WTC11 (cell line): Measurements from ENCODE around the gene SHPK. TPM values are rescaled to one million over a fixed set of nuclear protein-coding genes. Genes with fewer than 3 reads are reported as not detected.

Experiments used
- ATAC-seq: fragments of 200-7000 bp; cut with Tn5 transposase; 2 replicates; pipeline ENCODE4 v1.10.0; 2021; ENCODE audit warnings: mild to moderate bottlenecking, moderate library complexity
- CTCF ChIA-PET: fragments of 300-600 bp; sonication (Branson Sonifier 250); formaldehyde crosslinking; loops from one replicate; lab custom pipeline; 2021; ENCODE audit warnings: antibody characterized with exemption; lab: Charles Lee
- POLR2A ChIA-PET: fragments of 350-600 bp; sonication (Branson Sonifier 250); formaldehyde crosslinking; loops from one replicate; lab custom pipeline; 2021; ENCODE audit warnings: antibody characterized with exemption; lab: Charles Lee
- DNase-seq: peaks from one replicate; pipeline ENCODE4 v3.0.0; 2021; ENCODE audit warnings: low spot score
- H3K27ac Mint-ChIP-seq: 2 replicates; pipeline ENCODE4 v1.8.0; 2021; ENCODE audit warnings: mixed read lengths
- H3K27me3 Mint-ChIP-seq: 2 replicates; pipeline ENCODE4 v1.8.0; 2021; ENCODE audit warnings: low read depth, mild to moderate bottlenecking, moderate library complexity, mixed read lengths
- H3K36me3 Mint-ChIP-seq: 2 replicates; pipeline ENCODE4 v1.8.0; 2021; ENCODE audit warnings: mixed read lengths
- H3K4me1 Mint-ChIP-seq: 2 replicates; pipeline ENCODE4 v1.8.0; 2022; ENCODE audit warnings: mixed read lengths
- H3K4me3 Mint-ChIP-seq: 2 replicates; pipeline ENCODE4 v1.8.0; 2021; ENCODE audit warnings: mild to moderate bottlenecking, moderate library complexity, mixed read lengths
- H3K9me3 Mint-ChIP-seq: 2 replicates; pipeline ENCODE4 v1.8.0; 2021; ENCODE audit warnings: mixed read lengths
- FOXP1 ChIP-seq: sonication (generic); formaldehyde crosslinking; IDR thresholded peaks from 2 replicates; pipeline ENCODE4 v1.8.0; 2022; ENCODE audit warnings: missing genetic modification reagents, mild to moderate bottlenecking, moderate library complexity, borderline replicate concordance
- NR1H2 ChIP-seq: sonication (generic); formaldehyde crosslinking; IDR thresholded peaks from 2 replicates; pipeline ENCODE4 v1.9.0; 2021; ENCODE audit warnings: mild to moderate bottlenecking, moderate library complexity, missing genetic modification reagents
- SMAD4 ChIP-seq: sonication (generic); formaldehyde crosslinking; IDR thresholded peaks from 2 replicates; pipeline ENCODE4 v1.8.0; 2022; ENCODE audit warnings: mild to moderate bottlenecking, missing genetic modification reagents
- SOX15 ChIP-seq: fragments of 250-450 bp; sonication (Bioruptor Pico); IDR thresholded peaks from 2 replicates; pipeline ENCODE4 v1.9.0; 2021; ENCODE audit warnings: mild to moderate bottlenecking
- ZBTB21 ChIP-seq: sonication (generic); formaldehyde crosslinking; IDR thresholded peaks from 2 replicates; pipeline ENCODE4 v1.8.1; 2023; ENCODE audit warnings: mild to moderate bottlenecking, missing genetic modification reagents, borderline replicate concordance
- total RNA-seq: library from RNA; stranded (reverse); gene quantifications from 3 replicates; pipeline ENCODE4 v1.2.3, GENCODE V29; 2021
- TF ChIP-seq, protein P1 (sequence below): sonication (generic); formaldehyde crosslinking; IDR thresholded peaks from 2 replicates; pipeline ENCODE4 v1.8.0; 2022; ENCODE audit warnings: mild to moderate bottlenecking, missing genetic modification reagents
- TF ChIP-seq, protein P2 (sequence below): sonication (generic); formaldehyde crosslinking; IDR thresholded peaks from 2 replicates; pipeline ENCODE4 v1.8.0; 2022; ENCODE audit warnings: mild to moderate bottlenecking, missing genetic modification reagents
- TF ChIP-seq, protein P3 (sequence below): fragments of 250-450 bp; sonication (Bioruptor Pico); IDR thresholded peaks from 2 replicates; pipeline ENCODE4 v2.1.2; 2022; ENCODE audit warnings: mild to moderate bottlenecking, moderate library complexity
- TF ChIP-seq, protein P4 (sequence below): sonication (generic); formaldehyde crosslinking; IDR thresholded peaks from 2 replicates; pipeline ENCODE4 v1.8.1; 2023; ENCODE audit warnings: mild to moderate bottlenecking, missing genetic modification reagents
- TF ChIP-seq, protein P5 (sequence below): sonication (generic); formaldehyde crosslinking; IDR thresholded peaks from 2 replicates; pipeline ENCODE4 v1.8.1; 2023; ENCODE audit warnings: mild to moderate bottlenecking, missing genetic modification reagents
- TF ChIP-seq, protein P6 (sequence below): fragments of 250-450 bp; sonication (Bioruptor Pico); IDR thresholded peaks from 2 replicates; pipeline ENCODE4 v1.9.0; 2021; ENCODE audit warnings: moderate library complexity, mild to moderate bottlenecking, inconsistent platforms, borderline replicate concordance
- TF ChIP-seq, protein P7 (sequence below): fragments of 250-450 bp; sonication (Bioruptor Pico); IDR thresholded peaks from 2 replicates; pipeline ENCODE4 v1.9.0; 2021; ENCODE audit warnings: mild to moderate bottlenecking
- TF ChIP-seq, protein P8 (sequence below): sonication (generic); formaldehyde crosslinking; IDR thresholded peaks from 2 replicates; pipeline ENCODE4 v1.8.1; 2022; ENCODE audit warnings: missing genetic modification reagents, borderline replicate concordance

SHPK gene
- total RNA-seq, 1 experiment from 2014 or later = 29.2 TPM

DNA sequence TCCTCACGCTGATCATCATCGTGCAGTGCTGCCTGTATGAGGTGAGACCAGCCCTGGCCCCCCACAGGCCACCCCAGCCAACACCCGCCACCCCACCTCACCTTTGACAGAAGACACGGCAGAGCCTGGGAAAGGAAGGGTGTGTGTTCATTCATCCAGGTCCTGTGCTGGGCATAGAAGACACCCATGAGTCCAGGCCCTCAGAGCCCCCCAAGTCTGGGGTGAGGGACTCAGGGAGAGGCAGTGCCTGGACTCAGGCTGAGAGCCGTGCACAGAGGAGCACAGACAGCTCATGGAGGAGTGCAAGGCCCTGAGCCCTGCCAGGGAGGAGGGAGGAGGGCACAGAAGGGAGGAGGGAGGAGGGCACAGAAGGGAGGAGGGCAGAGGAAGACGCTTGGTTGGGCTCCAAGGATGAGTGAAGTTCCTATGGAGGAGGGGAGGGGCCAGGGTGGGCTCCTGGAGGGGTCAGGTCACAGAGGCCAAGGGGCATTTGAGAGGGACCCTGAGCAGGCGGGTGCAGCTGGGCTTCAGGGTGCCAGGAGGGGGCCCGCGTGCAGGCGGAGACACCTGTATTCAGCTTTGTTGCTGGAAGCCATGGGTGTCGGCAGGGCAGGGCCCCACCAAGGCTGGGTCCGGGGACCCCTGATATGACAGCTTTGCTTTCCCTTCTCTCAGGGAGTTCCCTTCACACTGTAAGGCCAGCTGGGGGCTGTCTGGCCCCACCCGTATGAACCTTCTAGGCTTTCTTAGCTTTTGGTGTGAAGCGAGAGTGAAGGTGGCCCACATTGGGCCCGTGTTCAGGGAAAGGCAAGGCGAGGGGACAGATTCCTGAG, 20.9 kb upstream of the SHPK start:
- ATAC-seq (no peak), DNase-seq (no peak)
- Mint-ChIP-seq H3K36me3 (no peaks in the 10 kb centered on the region), H3K4me1 (no peaks in the 10 kb centered on the region), H3K4me3 (no peak overlapping the region), H3K27ac (no peak overlapping the region; the same call in 1 of the 2 replicates), H3K27me3 (no peaks in the 10 kb centered on the region), H3K9me3 (no peaks in the 10 kb centered on the region)
- ChIA-PET CTCF (interaction anchor here (0.6 to 1.4 kb wide), 2 partner anchors 11 to 26 kb away, joined by 3 to 4 read pairs; no protein-coding TSS in a partner anchor), POLR2A (interaction anchor here (0.6 kb wide), 1 partner anchor 74 kb away, joined by 3 read pairs; no protein-coding TSS in a partner anchor)
- TF ChIP-seq, protein P1, sequence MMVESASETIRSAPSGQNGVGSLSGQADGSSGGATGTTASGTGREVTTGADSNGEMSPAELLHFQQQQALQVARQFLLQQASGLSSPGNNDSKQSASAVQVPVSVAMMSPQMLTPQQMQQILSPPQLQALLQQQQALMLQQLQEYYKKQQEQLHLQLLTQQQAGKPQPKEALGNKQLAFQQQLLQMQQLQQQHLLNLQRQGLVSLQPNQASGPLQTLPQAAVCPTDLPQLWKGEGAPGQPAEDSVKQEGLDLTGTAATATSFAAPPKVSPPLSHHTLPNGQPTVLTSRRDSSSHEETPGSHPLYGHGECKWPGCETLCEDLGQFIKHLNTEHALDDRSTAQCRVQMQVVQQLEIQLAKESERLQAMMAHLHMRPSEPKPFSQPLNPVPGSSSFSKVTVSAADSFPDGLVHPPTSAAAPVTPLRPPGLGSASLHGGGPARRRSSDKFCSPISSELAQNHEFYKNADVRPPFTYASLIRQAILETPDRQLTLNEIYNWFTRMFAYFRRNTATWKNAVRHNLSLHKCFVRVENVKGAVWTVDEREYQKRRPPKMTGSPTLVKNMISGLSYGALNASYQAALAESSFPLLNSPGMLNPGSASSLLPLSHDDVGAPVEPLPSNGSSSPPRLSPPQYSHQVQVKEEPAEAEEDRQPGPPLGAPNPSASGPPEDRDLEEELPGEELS (CRISPR knock-in tag) = no peak
- TF ChIP-seq, protein P2, sequence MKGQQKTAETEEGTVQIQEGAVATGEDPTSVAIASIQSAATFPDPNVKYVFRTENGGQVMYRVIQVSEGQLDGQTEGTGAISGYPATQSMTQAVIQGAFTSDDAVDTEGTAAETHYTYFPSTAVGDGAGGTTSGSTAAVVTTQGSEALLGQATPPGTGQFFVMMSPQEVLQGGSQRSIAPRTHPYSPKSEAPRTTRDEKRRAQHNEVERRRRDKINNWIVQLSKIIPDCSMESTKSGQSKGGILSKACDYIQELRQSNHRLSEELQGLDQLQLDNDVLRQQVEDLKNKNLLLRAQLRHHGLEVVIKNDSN (CRISPR knock-in tag) = no peak
- TF ChIP-seq SOX15 = no peak
- no peak for TF ChIP-seq FOXP1 (CRISPR knock-in tag)
- TF ChIP-seq, protein P3, sequence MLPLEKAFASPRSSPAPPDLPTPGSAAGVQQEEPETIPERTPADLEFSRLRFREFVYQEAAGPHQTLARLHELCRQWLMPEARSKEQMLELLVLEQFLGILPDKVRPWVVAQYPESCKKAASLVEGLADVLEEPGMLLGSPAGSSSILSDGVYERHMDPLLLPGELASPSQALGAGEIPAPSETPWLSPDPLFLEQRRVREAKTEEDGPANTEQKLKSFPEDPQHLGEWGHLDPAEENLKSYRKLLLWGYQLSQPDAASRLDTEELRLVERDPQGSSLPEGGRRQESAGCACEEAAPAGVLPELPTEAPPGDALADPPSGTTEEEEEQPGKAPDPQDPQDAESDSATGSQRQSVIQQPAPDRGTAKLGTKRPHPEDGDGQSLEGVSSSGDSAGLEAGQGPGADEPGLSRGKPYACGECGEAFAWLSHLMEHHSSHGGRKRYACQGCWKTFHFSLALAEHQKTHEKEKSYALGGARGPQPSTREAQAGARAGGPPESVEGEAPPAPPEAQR = no peak
- TF ChIP-seq, protein P4, sequence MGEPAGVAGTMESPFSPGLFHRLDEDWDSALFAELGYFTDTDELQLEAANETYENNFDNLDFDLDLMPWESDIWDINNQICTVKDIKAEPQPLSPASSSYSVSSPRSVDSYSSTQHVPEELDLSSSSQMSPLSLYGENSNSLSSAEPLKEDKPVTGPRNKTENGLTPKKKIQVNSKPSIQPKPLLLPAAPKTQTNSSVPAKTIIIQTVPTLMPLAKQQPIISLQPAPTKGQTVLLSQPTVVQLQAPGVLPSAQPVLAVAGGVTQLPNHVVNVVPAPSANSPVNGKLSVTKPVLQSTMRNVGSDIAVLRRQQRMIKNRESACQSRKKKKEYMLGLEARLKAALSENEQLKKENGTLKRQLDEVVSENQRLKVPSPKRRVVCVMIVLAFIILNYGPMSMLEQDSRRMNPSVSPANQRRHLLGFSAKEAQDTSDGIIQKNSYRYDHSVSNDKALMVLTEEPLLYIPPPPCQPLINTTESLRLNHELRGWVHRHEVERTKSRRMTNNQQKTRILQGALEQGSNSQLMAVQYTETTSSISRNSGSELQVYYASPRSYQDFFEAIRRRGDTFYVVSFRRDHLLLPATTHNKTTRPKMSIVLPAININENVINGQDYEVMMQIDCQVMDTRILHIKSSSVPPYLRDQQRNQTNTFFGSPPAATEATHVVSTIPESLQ (CRISPR knock-in tag) = no peak
- no peak for TF ChIP-seq NR1H2 (CRISPR knock-in tag)
- TF ChIP-seq, protein P5, sequence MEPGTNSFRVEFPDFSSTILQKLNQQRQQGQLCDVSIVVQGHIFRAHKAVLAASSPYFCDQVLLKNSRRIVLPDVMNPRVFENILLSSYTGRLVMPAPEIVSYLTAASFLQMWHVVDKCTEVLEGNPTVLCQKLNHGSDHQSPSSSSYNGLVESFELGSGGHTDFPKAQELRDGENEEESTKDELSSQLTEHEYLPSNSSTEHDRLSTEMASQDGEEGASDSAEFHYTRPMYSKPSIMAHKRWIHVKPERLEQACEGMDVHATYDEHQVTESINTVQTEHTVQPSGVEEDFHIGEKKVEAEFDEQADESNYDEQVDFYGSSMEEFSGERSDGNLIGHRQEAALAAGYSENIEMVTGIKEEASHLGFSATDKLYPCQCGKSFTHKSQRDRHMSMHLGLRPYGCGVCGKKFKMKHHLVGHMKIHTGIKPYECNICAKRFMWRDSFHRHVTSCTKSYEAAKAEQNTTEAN (CRISPR knock-in tag) = no peak
- TF ChIP-seq, protein P6, sequence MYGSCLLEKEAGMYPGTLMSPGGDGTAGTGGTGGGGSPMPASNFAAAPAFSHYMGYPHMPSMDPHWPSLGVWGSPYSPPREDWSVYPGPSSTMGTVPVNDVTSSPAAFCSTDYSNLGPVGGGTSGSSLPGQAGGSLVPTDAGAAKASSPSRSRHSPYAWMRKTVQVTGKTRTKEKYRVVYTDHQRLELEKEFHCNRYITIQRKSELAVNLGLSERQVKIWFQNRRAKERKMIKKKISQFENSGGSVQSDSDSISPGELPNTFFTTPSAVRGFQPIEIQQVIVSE (CRISPR knock-in tag) = no peak
- TF ChIP-seq, protein P7, sequence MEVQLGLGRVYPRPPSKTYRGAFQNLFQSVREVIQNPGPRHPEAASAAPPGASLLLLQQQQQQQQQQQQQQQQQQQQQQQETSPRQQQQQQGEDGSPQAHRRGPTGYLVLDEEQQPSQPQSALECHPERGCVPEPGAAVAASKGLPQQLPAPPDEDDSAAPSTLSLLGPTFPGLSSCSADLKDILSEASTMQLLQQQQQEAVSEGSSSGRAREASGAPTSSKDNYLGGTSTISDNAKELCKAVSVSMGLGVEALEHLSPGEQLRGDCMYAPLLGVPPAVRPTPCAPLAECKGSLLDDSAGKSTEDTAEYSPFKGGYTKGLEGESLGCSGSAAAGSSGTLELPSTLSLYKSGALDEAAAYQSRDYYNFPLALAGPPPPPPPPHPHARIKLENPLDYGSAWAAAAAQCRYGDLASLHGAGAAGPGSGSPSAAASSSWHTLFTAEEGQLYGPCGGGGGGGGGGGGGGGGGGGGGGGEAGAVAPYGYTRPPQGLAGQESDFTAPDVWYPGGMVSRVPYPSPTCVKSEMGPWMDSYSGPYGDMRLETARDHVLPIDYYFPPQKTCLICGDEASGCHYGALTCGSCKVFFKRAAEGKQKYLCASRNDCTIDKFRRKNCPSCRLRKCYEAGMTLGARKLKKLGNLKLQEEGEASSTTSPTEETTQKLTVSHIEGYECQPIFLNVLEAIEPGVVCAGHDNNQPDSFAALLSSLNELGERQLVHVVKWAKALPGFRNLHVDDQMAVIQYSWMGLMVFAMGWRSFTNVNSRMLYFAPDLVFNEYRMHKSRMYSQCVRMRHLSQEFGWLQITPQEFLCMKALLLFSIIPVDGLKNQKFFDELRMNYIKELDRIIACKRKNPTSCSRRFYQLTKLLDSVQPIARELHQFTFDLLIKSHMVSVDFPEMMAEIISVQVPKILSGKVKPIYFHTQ (CRISPR knock-in tag) = no peak
- no peak for TF ChIP-seq SMAD4 (CRISPR knock-in tag)
- TF ChIP-seq ZBTB21 = no peak
- TF ChIP-seq, protein P8, sequence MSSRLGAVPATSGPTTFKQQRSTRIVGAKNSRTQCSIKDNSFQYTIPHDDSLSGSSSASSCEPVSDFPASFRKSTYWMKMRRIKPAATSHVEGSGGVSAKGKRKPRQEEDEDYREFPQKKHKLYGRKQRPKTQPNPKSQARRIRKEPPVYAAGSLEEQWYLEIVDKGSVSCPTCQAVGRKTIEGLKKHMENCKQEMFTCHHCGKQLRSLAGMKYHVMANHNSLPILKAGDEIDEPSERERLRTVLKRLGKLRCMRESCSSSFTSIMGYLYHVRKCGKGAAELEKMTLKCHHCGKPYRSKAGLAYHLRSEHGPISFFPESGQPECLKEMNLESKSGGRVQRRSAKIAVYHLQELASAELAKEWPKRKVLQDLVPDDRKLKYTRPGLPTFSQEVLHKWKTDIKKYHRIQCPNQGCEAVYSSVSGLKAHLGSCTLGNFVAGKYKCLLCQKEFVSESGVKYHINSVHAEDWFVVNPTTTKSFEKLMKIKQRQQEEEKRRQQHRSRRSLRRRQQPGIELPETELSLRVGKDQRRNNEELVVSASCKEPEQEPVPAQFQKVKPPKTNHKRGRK (CRISPR knock-in tag) = no peak
